Measurements from ENCODE around the gene SETBP1.
"Not testable (repeated sequence)": the region's sequence is repeated elsewhere in the genome, so short reads cannot be mapped to it uniquely, and the experiment has no call there.

The SETBP1 gene

DNA sequence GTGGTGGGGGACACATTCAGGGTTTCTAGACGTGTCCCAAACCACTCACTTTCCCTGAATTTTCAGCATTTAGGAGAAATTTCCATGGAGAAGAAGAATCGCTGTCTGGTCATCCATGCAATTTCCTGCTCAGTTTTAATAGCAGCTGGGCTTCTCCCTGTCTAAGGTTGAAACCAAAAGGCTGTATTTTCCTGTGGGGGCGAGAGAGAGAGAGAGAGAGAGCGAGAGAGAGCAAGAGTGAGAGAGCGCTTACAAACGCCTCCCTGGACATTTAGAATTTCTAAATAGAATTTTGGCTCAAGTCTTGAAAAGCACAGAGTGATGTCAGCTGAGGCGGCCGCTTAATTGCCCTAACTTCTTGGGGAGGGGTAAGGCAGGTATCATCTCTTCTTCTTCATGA lies 110.8 kb downstream of the SETBP1 start:
- DNase-seq (ENCODE audit: low read depth, low spot score): no peak

DNA sequence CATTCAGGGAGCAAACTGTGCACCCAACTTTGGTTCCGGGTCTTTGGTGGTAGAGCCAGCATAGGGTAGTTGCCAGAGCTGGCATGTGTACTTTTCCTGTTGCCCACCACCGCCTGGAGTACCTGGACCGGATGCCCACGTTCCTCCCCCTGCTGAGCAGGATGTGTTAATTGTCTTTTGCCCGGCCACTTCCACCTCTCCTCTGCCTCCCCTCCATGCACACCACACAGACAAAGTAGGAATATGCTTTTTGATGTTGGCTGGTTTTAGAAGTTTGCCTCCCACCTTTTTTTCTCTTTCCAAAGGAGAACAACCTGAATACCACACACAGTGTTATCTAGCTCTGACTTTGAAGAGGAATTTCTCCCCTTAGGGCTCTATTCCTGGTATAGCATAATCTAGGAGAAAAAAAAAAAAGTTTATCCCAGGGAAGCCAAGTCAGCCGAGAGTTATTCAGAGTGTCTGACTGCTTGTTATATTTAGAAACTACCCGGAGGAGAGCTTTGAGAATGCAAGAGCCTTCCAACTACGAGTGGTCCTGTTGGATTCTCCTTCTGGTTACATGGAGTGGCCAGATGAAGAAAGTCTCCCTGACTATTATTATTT lies 111.9 kb downstream of the SETBP1 start:
- DNase-seq (ENCODE audit: low read depth, low spot score): no peak

DNA sequence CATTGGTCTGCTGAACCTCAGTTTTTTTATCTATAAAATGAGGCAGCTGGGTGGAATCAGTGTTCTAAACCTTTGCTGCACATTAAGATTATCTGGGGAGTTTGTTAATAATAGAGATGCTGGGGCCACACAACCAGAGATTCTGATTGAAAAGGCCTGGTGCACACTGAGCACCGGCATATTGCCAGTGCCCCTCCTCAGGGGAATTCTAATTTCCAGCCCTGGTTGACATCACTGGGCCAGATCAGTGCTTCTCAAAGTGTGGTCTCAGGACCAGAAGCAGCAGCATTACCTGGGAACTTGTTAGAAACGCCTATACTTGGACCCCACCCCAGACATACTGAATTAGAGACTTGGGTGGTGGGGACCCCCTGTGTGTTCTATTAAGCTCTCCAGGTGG lies 112.5 kb downstream of the SETBP1 start:
- DNase-seq (ENCODE audit: low read depth, low spot score): no peak

DNA sequence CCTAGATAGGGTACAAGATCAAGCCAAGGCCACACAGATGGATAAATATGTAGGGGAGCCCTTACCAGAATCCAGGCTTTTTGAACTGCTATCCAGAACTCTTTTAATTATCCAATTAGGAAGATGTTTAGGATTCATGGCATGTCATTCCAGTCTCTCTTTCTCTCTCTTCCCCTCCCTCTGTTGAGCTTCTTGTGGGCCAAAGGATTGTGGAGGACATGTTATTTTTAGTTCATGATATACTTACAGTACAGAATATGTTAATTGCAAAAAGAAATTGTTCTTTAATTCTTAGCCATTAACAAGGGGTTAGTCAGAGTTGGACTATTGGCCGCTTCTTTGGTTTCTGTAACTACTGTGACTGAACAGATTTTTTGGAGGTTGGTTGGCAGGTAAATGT lies 113.0 kb downstream of the SETBP1 start:
- DNase-seq (ENCODE audit: low read depth, low spot score): no peak

DNA sequence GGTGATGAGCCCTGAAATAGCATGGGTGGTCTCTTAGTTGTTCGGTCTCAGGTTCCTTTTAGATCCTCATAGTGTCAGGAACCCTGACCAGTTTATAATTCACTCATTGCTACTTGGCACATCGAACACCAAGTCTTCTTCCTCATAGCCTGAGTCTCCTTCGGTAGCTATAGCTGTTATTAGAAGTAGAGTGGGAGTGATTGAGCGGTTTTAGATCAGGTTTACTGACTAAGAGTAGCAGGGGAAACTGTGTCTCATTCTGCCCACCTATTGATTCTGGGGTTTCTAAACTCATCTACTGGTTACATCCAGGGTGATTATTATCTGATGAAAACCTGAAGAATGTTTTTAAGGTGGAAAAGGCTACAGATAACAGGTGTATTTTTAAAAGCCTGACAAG lies 114.6 kb downstream of the SETBP1 start:
- no peak for DNase-seq (ENCODE audit: low read depth, low spot score)

DNA sequence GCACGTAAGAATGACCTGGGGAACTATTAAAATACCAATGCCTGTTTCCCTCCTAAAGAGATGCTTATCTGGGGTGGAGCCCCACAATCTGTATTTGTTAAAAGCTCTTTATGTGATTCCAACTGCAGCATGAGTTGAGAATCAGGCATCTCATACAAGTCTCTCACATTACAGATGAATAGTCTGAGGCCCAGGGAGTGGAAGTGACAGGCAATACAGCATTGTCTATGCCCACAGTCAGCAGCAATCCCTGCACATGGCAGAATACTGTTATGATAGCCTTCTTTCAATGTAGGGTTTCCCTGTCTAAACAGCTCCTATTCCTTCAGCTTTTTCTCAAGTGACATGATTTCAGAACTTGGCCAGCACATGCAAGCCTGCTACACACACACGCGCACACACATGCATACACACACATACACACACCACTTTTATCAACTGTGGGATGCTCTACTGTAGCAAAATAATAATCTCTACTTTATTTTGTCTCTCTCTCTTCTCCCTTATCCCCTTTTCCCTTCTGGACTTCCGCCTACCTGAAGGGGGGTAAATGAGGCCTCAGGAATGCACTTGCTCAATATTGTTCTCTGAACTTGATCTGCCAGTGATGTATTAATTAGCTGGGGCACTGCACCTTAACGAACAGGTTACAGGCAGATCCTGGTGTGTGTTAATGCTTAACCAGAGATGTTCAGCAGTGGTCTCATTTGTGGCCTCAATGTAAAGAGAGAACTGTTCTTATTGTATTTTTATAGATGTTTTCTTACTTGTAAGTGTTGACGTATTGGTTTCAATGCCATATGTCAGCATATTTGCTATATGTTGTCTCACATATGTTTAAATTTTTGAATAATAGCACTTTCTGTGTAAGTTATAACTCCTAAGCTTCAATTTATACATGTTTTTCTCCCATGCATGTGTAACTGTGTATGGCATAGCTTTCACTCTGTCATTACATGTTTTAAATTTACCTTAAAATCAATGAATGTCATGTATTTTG lies 116.0 kb downstream of the SETBP1 start:
- no peak for DNase-seq (ENCODE audit: low read depth, low spot score)

DNA sequence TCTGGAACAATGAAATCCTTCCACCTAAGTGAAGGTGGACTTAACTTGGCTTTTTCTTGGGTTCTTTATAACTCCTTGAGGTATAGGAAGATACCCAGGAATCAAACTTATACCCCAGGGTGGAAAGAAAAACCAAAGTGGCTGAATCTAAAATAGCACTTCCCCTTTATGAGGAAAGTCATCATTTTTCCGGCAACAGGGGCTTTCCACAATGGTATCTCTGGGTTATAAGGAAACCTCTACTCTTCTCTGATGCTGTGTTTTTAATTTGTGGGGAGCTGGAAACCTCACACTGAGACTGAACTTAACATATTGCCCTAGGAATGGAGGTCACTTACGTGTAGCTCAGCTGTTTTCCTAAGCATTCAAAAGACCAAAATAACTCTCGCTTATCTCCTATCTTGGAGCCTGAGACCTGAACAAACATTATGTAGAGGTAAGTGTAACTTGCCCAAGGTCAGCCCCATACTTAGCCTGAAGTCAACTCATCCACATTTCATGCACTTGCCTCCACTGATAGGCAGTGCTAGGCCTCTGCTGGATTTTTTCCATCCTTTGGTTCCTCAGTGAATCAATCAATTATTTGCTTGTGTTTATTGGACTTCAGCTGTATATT lies 117.9 kb downstream of the SETBP1 start:
- DNase-seq (ENCODE audit: low read depth, low spot score): no peak

DNA sequence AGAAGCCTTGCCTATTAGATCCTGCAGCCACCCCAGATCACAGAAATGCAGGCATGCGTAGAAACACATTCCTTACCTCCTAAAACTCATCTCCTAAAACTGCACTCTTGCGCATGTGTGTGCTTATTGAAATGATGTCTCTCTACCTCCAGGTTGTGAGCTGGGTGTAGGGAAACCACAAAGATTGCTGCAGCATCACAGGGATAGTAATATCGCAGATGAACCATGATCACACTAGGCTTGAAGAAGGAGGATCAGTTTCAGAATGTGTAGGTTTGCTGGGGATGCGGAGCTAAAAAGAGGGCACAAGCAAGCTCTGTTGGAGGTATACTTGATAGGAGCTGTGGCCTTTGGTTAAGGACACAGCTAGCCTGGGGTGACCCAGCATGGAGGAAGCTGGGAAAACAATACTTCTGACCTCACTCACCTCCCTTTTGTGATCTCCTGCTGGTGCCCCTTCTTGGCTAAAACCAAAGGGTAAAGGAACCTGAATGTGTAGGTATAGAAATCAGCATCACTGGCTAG lies 118.8 kb downstream of the SETBP1 start:
- no peak for DNase-seq (ENCODE audit: low read depth, low spot score)

DNA sequence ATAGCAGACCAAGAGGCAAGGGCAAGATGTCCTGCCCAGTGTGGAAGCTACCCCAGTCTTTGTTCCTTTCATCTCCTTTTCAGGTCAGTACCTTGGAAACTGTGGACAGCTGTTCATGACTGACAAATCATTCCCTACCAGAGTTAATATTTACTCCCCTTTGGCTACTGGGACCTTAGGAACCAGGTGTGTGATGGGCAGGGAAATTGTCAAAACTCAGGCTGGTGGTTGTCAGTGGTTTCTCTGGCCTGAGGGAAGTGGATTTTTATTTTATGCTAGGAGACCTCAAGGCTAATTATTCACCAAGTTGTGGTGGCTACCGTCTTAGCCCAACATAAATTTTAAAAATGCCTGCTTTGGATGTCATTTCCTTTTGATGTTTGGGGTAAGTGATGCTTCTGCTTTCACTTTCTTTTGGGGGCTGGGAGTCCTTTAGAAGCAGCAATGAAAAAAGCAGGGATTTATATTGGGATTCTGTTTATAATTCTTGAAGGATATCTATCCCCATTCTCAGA lies 119.3 kb downstream of the SETBP1 start:
- DNase-seq (ENCODE audit: low read depth, low spot score): no peak

DNA sequence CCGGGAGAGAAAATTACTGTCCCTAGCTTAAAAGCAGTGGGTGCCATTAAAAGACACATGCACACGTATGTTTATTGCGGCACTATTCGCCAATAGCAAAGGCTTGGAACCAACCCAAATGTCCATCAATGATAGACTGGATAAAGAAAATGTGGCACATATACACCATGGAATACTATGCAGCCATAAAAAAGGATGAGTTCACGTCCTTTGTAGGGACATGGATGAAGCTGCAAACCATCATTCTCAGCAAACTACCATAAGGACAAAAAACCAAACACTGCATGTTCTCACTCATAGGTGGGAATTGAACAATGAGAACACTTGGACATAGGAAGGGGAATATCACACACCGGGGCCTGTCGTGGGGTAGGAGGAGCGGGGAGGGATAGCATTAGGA lies 120.1 kb downstream of the SETBP1 start:
- DNase-seq (ENCODE audit: low read depth, low spot score): not testable (repeated sequence)

DNA sequence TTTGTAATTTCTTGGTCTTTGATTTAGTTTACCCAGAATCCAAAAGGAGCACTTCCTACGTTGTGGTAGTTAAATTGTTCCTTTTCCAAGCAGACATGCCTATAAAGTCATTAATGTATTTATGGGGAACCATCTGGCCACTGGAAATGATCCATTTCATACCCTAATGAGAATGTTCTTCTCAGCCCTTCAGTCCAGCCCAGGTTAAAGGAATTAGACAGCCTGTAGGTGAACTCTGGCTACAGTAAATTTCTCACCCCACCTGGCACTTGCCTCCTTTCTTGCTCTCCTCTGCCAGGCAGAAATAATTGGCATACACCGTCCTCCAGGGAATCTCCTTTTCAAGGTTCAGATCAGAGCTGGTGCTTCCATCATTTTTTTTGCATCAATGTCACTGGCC lies 121.1 kb downstream of the SETBP1 start:
- DNase-seq (ENCODE audit: low read depth, low spot score): no peak

DNA sequence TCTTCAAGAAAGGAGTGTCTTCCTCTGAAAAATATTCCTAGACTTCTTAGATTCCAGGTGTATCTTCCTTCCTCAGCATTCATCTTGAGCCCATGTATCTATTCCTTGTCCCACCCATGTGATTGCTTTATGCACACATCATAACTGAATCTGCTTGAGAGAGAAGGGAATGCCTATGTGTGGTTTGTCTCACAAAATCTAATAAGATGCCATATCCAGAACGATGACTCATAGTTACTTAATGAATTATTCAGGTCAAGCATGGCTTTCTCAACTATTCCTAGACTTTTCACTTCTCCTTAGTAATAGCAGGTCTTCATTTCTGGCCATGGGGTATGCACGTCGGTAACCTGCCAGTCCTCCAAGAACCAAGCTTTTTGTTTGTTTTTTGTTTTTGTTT lies 121.8 kb downstream of the SETBP1 start:
- no peak for DNase-seq (ENCODE audit: low read depth, low spot score)

DNA sequence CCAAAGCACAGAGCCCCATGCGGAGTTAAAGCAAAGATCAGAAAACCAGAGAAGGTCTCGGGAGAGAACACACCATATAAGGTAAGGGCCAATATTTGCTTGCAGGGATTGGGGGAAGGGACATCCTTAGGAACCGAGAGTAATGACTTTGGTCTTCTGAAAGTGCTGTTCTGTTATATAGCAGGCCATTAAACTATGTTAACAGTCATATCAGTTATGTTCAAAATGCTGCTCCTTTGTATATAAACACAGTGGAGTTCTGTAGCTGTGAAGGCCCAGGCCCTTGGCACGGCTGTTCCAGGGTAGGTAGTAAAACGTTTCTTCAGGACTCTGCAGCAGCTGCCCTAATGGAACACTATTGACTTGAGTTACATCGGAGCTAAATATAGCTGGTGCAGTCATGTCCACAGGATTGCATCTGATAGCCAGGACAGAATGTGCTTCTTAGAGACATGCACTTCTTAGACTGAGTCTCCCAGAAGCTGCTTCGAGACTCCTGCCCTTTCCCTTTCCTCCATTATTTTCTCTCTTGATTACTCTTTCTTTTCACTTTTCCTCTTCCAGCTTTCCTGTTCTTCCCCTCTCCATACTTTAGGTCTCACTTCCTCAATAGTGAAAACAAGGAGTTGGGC lies 122.4 kb downstream of the SETBP1 start:
- DNase-seq (ENCODE audit: low read depth, low spot score): no peak

DNA sequence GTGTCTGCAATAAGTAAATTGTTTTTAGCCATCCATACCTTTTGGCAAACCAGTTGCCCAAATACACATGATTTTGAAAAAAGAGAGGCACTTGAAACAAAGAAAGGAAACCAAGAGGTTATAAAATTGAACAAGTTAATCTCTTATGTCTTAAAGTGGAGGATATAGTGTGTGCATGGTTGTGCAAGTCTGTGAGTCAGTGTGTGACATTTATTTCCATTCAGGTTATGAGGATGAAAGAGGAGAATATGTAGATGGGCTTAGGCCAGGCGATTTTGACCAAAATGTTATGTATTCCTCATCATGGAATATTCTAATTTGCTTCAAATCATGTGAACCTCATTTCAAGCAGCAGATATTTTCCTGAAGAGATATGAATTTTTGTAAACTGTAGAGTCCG lies 123.3 kb downstream of the SETBP1 start:
- DNase-seq (ENCODE audit: low read depth, low spot score): no peak

DNA sequence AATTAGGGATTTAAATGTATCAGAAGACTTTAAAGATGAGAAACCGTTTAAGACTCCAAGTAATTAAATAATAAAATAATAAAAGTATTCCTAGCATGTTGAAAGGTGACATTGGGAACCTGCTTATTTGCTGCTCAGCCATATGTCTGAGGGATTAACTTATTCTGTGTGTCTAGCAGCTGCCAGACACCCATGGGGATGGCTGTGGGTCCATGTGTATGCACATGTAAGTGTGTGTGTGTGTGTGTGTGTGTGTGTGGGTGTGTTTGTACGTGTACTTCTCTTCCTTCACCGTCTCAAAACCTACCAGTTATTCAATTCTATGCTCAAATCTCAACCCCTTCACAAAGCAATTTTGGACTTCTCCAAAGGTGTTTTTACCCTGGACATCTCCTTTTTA lies 124.5 kb downstream of the SETBP1 start:
- no peak for DNase-seq (ENCODE audit: low read depth, low spot score)

DNA sequence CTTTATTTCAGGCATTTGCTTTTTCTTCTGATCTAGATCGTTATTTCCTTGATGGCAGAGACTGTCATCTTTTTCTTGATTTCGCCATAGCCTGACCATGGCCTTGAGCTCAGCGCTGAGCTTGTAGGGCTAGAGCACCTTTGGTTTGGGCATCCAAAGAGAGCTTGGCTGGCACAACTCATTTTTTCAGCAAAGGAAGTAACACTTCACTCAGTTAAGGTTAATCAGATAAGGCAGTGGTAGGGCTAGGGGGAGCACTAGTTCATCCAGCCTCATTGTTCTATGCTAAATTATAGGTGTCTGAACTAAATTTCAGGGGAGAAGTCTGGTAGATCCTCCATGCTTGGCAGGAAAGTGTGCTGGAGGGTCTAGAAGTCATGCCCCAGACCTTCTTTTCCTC lies 125.0 kb downstream of the SETBP1 start:
- DNase-seq (ENCODE audit: low read depth, low spot score): no peak

DNA sequence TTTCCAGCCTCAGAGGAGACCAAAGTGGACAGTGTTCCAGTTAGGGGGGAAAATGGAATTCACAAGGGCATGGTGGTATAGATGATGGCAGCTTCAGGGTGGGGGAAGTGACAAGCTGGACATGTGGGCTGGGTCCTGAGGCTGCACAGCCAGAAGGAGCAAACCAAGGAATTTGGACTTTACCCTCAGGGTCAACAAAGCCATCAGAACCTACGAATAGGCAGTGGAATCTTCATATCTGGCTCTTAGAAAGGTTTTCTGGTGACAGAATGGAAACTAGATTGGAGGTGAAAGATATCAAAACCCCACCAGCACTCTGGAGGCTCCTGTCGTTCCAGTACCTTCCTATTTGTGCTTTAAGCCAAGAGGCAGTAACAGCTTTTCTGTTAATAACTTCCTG lies 127.1 kb downstream of the SETBP1 start:
- DNase-seq (ENCODE audit: low read depth, low spot score): no peak

DNA sequence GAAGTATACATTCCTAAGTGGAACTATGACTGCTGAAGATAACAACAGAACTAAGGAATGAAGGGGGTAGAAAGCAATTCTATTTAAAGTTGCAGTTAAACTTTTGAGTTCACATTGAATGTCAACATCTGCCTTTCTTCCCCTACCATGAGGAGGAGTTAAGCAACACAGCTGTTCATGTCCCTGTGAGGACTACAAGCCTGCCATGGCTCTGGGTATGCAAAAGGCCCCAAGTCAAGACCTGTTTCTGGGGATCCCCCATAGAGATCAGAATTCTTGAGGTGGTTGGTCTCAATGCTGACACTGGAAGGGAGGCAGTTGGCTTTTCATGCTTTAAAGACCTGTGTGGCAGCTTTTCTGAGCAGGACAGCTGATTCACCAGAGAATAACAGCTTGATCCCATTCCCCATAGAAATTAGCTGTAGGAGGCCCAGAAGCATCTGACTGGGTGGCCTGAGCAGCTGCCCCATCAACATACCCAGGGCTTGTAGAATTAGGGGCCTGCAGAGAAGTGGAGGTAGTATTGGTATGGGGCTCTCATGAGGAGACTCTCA lies 131.0 kb downstream of the SETBP1 start:
- no peak for DNase-seq (ENCODE audit: low read depth, low spot score)

DNA sequence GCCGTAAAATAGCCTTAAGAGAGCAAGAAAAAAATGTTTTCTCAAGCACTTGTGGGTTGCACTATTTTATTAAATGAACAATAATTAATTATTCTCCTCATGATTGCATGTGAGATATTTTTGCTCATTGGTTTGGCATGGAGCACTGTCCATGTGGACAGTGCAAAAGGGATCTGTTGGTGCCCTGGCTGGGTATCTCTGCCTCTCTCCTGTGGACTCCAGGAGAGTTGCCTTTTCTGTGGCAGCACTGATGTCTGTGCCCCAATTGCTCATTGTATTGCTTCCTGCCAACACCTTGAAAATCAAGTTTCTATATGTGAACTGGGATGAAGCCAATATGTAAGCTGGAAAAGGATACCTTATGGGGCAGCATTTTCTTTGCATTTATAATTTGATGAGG lies 131.7 kb downstream of the SETBP1 start:
- no peak for DNase-seq (ENCODE audit: low read depth, low spot score)

DNA sequence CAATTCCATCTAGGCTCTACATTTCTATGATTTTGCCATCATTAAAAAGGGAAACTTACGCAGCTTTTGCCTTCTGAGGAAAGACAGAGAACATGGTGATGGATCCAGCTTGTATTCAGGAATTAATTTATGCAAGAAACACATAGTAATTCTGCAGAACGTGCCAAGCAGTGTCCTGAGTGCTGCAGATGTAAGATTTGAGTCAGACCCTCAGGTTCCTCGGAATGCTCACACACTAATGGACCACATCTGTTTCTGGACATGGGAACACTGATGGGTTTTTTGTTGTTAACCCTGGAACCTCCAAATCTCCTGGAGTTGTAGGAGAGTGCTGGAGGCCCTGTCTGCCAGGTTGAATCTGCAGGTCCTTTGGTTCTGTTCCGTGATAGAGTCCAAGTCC lies 132.9 kb downstream of the SETBP1 start:
- DNase-seq (ENCODE audit: low read depth, low spot score): no peak

DNA sequence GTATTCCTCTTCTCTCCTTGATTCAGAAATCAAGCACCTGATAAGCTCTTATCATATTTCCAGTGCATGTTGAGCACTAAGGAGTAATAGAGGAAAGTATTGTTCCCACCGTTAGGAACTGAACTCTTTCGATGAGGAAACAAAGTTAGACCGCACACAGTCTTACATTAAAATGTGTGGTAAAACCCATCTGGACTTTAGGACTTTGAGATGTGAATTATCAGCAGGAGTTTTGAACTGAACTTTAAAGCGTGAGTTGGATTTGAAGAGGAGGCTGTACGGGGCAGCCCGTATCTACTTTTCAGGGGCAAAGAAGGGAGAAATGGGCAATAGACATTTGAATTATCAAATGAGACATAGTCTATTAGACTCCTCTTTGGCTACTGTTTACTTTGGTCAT lies 134.4 kb downstream of the SETBP1 start:
- no peak for DNase-seq (ENCODE audit: low read depth, low spot score)

All from iPS DF 19.7 (cell line).